IPS-20b (cell line): ENCODE results near the gene HPSE2.

ENCODE experiments used
- H3K27ac ChIP-seq: one replicate; pipeline ENCODE4 v1.5.1; 2013; ENCODE audit warnings: low read length
- H3K27me3 ChIP-seq: 2 replicates; pipeline ENCODE4 v1.6.1; 2013; ENCODE audit warnings: mild to moderate bottlenecking, low read length, inconsistent platforms; ENCODE audit not compliant: insufficient read depth
- H3K36me3 ChIP-seq: 2 replicates; pipeline ENCODE4 v1.6.1; 2013; ENCODE audit warnings: low read depth, mild to moderate bottlenecking, inconsistent platforms, low read length, moderate library complexity; ENCODE audit not compliant: insufficient read depth
- H3K4me1 ChIP-seq: 2 replicates; pipeline ENCODE4 v1.6.1; 2013; ENCODE audit warnings: mild to moderate bottlenecking, control low read depth, inconsistent platforms, low read length, moderate library complexity; ENCODE audit not compliant: insufficient read depth
- H3K4me3 ChIP-seq: 2 replicates; pipeline ENCODE4 v1.5.1; 2013; ENCODE audit warnings: mild to moderate bottlenecking, low read length, inconsistent platforms
- H3K9ac ChIP-seq: 2 replicates; pipeline ENCODE4 v1.6.1; 2013; ENCODE audit warnings: low read depth, mild to moderate bottlenecking, inconsistent platforms, low read length, moderate library complexity
- H3K9me3 ChIP-seq: 2 replicates; pipeline ENCODE4 v1.6.1; 2013; ENCODE audit warnings: mild to moderate bottlenecking, low read depth, low read length, inconsistent platforms; ENCODE audit not compliant: insufficient read depth

The HPSE2 gene

GRCh38 chr10:98431016-98431415 is 804.6 kb downstream of the HPSE2 start:
- H3K9me3 ChIP-seq: peaks cover 10% of the 10 kb centered on the region; the same call in 1 of the 2 replicates
- H3K4me1 ChIP-seq: no peaks in the 10 kb centered on the region
- no peak overlapping the region for H3K27ac ChIP-seq
- no peak overlapping the region for H3K9ac ChIP-seq
- H3K36me3 ChIP-seq: peaks cover 73% of the 10 kb centered on the region
- H3K4me3 ChIP-seq: no peak overlapping the region
- no peaks in the 10 kb centered on the region for H3K27me3 ChIP-seq

GRCh38 chr10:98430427-98430826 is 805.2 kb downstream of the HPSE2 start:
- Histone ChIP-seq H3K9ac (no peak overlapping the region), H3K4me1 (no peaks in the 10 kb centered on the region), H3K36me3 (peaks cover 67% of the 10 kb centered on the region), H3K27me3 (no peaks in the 10 kb centered on the region), H3K4me3 (no peak overlapping the region), H3K27ac (no peak overlapping the region), H3K9me3 (peaks cover 10% of the 10 kb centered on the region; the same call in 1 of the 2 replicates)

GRCh38 chr10:98429320-98430072 is 806.2 kb downstream of the HPSE2 start:
- no peaks in the 10 kb centered on the region for H3K4me1 ChIP-seq
- peaks cover 57% of the 10 kb centered on the region for H3K36me3 ChIP-seq
- H3K4me3 ChIP-seq: no peak overlapping the region
- no peaks in the 10 kb centered on the region for H3K27me3 ChIP-seq
- no peak overlapping the region for H3K9ac ChIP-seq
- peaks cover 10% of the 10 kb centered on the region; the same call in 1 of the 2 replicates for H3K9me3 ChIP-seq
- H3K27ac ChIP-seq: no peak overlapping the region

- no peak overlapping the region for H3K27ac ChIP-seq
- H3K4me3 ChIP-seq: no peak overlapping the region
- no peaks in the 10 kb centered on the region for H3K27me3 ChIP-seq
- no peaks in the 10 kb centered on the region for H3K4me1 ChIP-seq
- no peak overlapping the region for H3K9ac ChIP-seq
- peaks cover 35% of the 10 kb centered on the region for H3K36me3 ChIP-seq
- H3K9me3 ChIP-seq: peaks cover 3% of the 10 kb centered on the region; the same call in 1 of the 2 replicates
Measured at GRCh38 chr10:98427011-98427515, 808.6 kb downstream of the HPSE2 start.

- Histone ChIP-seq H3K4me3 (no peak overlapping the region), H3K9ac (no peak overlapping the region), H3K36me3 (peaks cover 21% of the 10 kb centered on the region), H3K27ac (no peak overlapping the region), H3K4me1 (no peaks in the 10 kb centered on the region), H3K9me3 (no peaks in the 10 kb centered on the region), H3K27me3 (no peaks in the 10 kb centered on the region)
Measured at GRCh38 chr10:98425511-98426352, 809.9 kb downstream of the HPSE2 start.

- no peak overlapping the region for H3K4me3 ChIP-seq
- peaks cover 11% of the 10 kb centered on the region; the same call in 1 of the 2 replicates for H3K36me3 ChIP-seq
- H3K27ac ChIP-seq: no peak overlapping the region
- H3K9me3 ChIP-seq: no peaks in the 10 kb centered on the region
- no peaks in the 10 kb centered on the region for H3K4me1 ChIP-seq
- H3K27me3 ChIP-seq: no peaks in the 10 kb centered on the region
- no peak overlapping the region for H3K9ac ChIP-seq
Measured at GRCh38 chr10:98424295-98425254, 811.1 kb downstream of the HPSE2 start.

- Histone ChIP-seq H3K27me3 (no peaks in the 10 kb centered on the region), H3K9ac (no peak overlapping the region), H3K4me3 (no peak overlapping the region), H3K36me3 (0 out of 2 replicates have a peak, but pooled peaks cover 6% of the 10 kb centered on the region), H3K4me1 (no peaks in the 10 kb centered on the region), H3K9me3 (no peaks in the 10 kb centered on the region), H3K27ac (no peak overlapping the region)
Measured at GRCh38 chr10:98423691-98424120, 811.9 kb downstream of the HPSE2 start.

GRCh38 chr10:98422182-98422581 is 813.5 kb downstream of the HPSE2 start:
- Histone ChIP-seq H3K36me3 (no peaks in the 10 kb centered on the region; the same call in 1 of the 2 replicates), H3K4me3 (no peak overlapping the region), H3K9me3 (no peaks in the 10 kb centered on the region), H3K4me1 (no peaks in the 10 kb centered on the region), H3K27ac (no peak overlapping the region), H3K27me3 (no peaks in the 10 kb centered on the region), H3K9ac (no peak overlapping the region)

- Histone ChIP-seq H3K27ac (no peak overlapping the region), H3K36me3 (no peaks in the 10 kb centered on the region; the same call in 1 of the 2 replicates), H3K27me3 (no peaks in the 10 kb centered on the region), H3K4me1 (0 out of 2 replicates have a peak, but pooled peaks cover under 1% of the 10 kb centered on the region), H3K4me3 (no peak overlapping the region), H3K9me3 (no peaks in the 10 kb centered on the region), H3K9ac (no peak overlapping the region)
Measured at GRCh38 chr10:98420786-98421185, 814.9 kb downstream of the HPSE2 start.

- Histone ChIP-seq H3K9me3 (no peaks in the 10 kb centered on the region), H3K4me3 (no peak overlapping the region), H3K27me3 (no peaks in the 10 kb centered on the region), H3K27ac (no peak overlapping the region), H3K36me3 (no peaks in the 10 kb centered on the region; the same call in 1 of the 2 replicates), H3K9ac (no peak overlapping the region), H3K4me1 (peaks cover 4% of the 10 kb centered on the region; the same call in 1 of the 2 replicates)
Measured at GRCh38 chr10:98419469-98420261, 816.0 kb downstream of the HPSE2 start.
